ENCODE results near the gene IMMP1L. TPM values are rescaled to one million over a fixed set of nuclear protein-coding genes. Genes with fewer than 3 reads are reported as not detected.

Gene IMMP1L
- total RNA-seq, 1 experiment from 2014 or later, result 38.5 TPM

DNA sequence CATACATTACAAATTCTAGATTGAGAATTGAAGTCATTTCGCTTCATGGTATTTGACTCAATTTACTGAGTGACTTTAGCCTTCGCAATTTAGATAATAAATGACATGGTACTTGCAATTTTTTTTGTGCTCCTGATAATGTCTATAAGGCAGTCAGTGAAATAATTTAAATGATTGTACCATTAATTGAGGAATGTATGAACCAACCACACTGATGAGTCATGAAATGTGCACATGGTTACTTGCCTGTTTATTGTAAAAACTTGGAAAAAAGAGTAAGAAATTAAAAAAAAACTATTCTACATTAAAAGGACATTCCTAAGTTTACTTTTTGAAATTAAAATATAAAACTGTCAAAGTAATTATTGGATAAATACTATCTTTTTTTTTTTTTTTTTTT lies 96.5 kb downstream of the IMMP1L start:
- no peak overlapping the region for H3K4me3 ChIP-seq (replicated peaks in 1 of 2; ENCODE audit: low read depth in 1 of 2, low read length in 2 of 2)
- ChIA-PET RAD21 (ENCODE audit: low non-redundant PET in 1 of 2, low total read pairs in 2 of 2, uncharacterized antibody in 2 of 2, unreplicated experiment in 2 of 2) (no interaction called here), CTCF (no interaction called here), POLR2A (no interaction called here)
- H3K9me2 ChIP-seq (ENCODE audit: insufficient read depth), result no peaks in the 10 kb centered on the region
- no peaks in the 10 kb centered on the region for H3K36me3 ChIP-seq (ENCODE audit: control insufficient read depth in 1 of 2, insufficient read depth in 2 of 2, low read length in 2 of 2)
- H4K20me1 ChIP-seq (ENCODE audit: insufficient read depth), result no peaks in the 10 kb centered on the region
- intact Hi-C loops (cut with micrococcal nuclease), result loop anchor here (10.0 kb wide), 1 partner anchor 62 kb away; no protein-coding TSS in a partner anchor
- no peak overlapping the region for H2AFZ ChIP-seq (ENCODE audit: low read depth, low read length, poor library complexity, severe bottlenecking)
- H3K79me2 ChIP-seq (ENCODE audit: insufficient read depth, low read length), result 0 out of 2 replicates have a peak, but pooled peaks cover 5% of the 10 kb centered on the region
- no peak for DNase-seq (ENCODE audit: low read depth, low spot score)
- no peak for ATAC-seq
- no peaks in the 10 kb centered on the region for H3K9me3 ChIP-seq (ENCODE audit: control insufficient read depth in 1 of 2, insufficient read depth in 1 of 2, low read depth in 1 of 2, low read length in 2 of 2)
- H3K4me2 ChIP-seq (ENCODE audit: low read length), result no peak overlapping the region
- no peak overlapping the region for H3K9ac ChIP-seq (ENCODE audit: low read length)
- no TSS peak for BruUV-seq (replicated peaks)
- TF ChIP-seq, protein P1, sequence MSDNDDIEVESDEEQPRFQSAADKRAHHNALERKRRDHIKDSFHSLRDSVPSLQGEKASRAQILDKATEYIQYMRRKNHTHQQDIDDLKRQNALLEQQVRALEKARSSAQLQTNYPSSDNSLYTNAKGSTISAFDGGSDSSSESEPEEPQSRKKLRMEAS (IDR thresholded peaks at IDR 0.05), result no peak
- no peak for TF ChIP-seq RAD21 (IDR thresholded peaks at IDR 0.05; ENCODE audit: low read depth)
- no peak for TF ChIP-seq SRF (IDR thresholded peaks at IDR 0.05; ENCODE audit: low read depth)
- TF ChIP-seq JUND (IDR thresholded peaks at IDR 0.05), result no peak
- no peak for TF ChIP-seq ZFX (IDR thresholded peaks at IDR 0.05)
- no peak for TF ChIP-seq FOSL1 (IDR thresholded peaks at IDR 0.05; ENCODE audit: low read depth)
- TF ChIP-seq CEBPB (IDR thresholded peaks at IDR 0.05; ENCODE audit: low read depth), result no peak
- TF ChIP-seq, protein P2, sequence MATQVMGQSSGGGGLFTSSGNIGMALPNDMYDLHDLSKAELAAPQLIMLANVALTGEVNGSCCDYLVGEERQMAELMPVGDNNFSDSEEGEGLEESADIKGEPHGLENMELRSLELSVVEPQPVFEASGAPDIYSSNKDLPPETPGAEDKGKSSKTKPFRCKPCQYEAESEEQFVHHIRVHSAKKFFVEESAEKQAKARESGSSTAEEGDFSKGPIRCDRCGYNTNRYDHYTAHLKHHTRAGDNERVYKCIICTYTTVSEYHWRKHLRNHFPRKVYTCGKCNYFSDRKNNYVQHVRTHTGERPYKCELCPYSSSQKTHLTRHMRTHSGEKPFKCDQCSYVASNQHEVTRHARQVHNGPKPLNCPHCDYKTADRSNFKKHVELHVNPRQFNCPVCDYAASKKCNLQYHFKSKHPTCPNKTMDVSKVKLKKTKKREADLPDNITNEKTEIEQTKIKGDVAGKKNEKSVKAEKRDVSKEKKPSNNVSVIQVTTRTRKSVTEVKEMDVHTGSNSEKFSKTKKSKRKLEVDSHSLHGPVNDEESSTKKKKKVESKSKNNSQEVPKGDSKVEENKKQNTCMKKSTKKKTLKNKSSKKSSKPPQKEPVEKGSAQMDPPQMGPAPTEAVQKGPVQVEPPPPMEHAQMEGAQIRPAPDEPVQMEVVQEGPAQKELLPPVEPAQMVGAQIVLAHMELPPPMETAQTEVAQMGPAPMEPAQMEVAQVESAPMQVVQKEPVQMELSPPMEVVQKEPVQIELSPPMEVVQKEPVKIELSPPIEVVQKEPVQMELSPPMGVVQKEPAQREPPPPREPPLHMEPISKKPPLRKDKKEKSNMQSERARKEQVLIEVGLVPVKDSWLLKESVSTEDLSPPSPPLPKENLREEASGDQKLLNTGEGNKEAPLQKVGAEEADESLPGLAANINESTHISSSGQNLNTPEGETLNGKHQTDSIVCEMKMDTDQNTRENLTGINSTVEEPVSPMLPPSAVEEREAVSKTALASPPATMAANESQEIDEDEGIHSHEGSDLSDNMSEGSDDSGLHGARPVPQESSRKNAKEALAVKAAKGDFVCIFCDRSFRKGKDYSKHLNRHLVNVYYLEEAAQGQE (IDR thresholded peaks at IDR 0.05; ENCODE audit: low read depth), result no peak
- TF ChIP-seq, protein P3, sequence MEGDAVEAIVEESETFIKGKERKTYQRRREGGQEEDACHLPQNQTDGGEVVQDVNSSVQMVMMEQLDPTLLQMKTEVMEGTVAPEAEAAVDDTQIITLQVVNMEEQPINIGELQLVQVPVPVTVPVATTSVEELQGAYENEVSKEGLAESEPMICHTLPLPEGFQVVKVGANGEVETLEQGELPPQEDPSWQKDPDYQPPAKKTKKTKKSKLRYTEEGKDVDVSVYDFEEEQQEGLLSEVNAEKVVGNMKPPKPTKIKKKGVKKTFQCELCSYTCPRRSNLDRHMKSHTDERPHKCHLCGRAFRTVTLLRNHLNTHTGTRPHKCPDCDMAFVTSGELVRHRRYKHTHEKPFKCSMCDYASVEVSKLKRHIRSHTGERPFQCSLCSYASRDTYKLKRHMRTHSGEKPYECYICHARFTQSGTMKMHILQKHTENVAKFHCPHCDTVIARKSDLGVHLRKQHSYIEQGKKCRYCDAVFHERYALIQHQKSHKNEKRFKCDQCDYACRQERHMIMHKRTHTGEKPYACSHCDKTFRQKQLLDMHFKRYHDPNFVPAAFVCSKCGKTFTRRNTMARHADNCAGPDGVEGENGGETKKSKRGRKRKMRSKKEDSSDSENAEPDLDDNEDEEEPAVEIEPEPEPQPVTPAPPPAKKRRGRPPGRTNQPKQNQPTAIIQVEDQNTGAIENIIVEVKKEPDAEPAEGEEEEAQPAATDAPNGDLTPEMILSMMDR (IDR thresholded peaks at IDR 0.05 in 2 of 3, conservative IDR thresholded peaks at IDR 0.05 in 1 of 3; ENCODE audit: borderline replicate concordance in 1 of 3, insufficient read depth in 1 of 3, low read depth in 2 of 3, low read length in 2 of 3), result no peak
- TF ChIP-seq SP1 (IDR thresholded peaks at IDR 0.05; ENCODE audit: low read depth), result no peak
- TF ChIP-seq POLR2A (IDR thresholded peaks at IDR 0.05; ENCODE audit: borderline replicate concordance, extremely low read depth, insufficient read depth, insufficient read length), result no peak
- H3K4me1 ChIP-seq (ENCODE audit: control insufficient read depth in 1 of 2, insufficient read depth in 2 of 2, low read length in 2 of 2), result no peaks in the 10 kb centered on the region
- no peak overlapping the region for H3K27ac ChIP-seq (ENCODE audit: low read depth, low read length)
- H3K27me3 ChIP-seq (ENCODE audit: insufficient read depth, low read length), result no peaks in the 10 kb centered on the region

All from HCT116 (cell line).